Activated naive CD8-positive, alpha-beta T cell treated with anti-CD3 and anti-CD28 coated beads for 36 hours (primary cell): ENCODE data around the gene ATXN7L3. TPM values are rescaled to one million over a fixed set of nuclear protein-coding genes. Genes with fewer than 3 reads are reported as not detected.

ENCODE experiments used
- DNase-seq: peaks from one replicate; pipeline ENCODE4 v3.0.0; 2021
- H3K27ac Mint-ChIP-seq: one replicate; pipeline ENCODE4 v1.8.0; 2022; ENCODE audit warnings: mild to moderate bottlenecking, moderate library complexity, mixed read lengths
- H3K27me3 Mint-ChIP-seq: one replicate; pipeline ENCODE4 v1.8.0; 2022; ENCODE audit warnings: mild to moderate bottlenecking, mixed read lengths
- H3K36me3 Mint-ChIP-seq: one replicate; pipeline ENCODE4 v1.8.0; 2021; ENCODE audit warnings: mild to moderate bottlenecking, mixed read lengths
- H3K4me1 Mint-ChIP-seq: one replicate; pipeline ENCODE4 v1.8.0; 2021; ENCODE audit warnings: mixed read lengths
- H3K4me3 Mint-ChIP-seq: one replicate; pipeline ENCODE4 v1.8.0; 2022; ENCODE audit warnings: mild to moderate bottlenecking, moderate library complexity, mixed read lengths
- H3K9me3 Mint-ChIP-seq: one replicate; pipeline ENCODE4 v1.8.0; 2022; ENCODE audit warnings: mixed read lengths
- total RNA-seq, 2 experiments: library from RNA; stranded (reverse); gene quantifications; one replicate each; pipeline ENCODE4 v1.2.3, GENCODE V29; 2021

The ATXN7L3 gene
- total RNA-seq, 2 experiments from 2014 or later, result 78.7 to 83.4 TPM

- peak overlapping the region; percentile 85 for H3K27ac Mint-ChIP-seq
- H3K9me3 Mint-ChIP-seq, result peaks cover 4% of the 10 kb centered on the region
- H3K4me1 Mint-ChIP-seq, result peaks cover 63% of the 10 kb centered on the region
- peak overlapping the region; percentile 58 for H3K4me3 Mint-ChIP-seq
- peaks cover 77% of the 10 kb centered on the region for H3K36me3 Mint-ChIP-seq
- DNase-seq, result no peak
- no peaks in the 10 kb centered on the region for H3K27me3 Mint-ChIP-seq
Measured at GRCh38 chr17:44211281-44212265, 11.9 kb upstream of the ATXN7L3 start.

GRCh38 chr17:44210342-44211192 is 10.9 kb upstream of the ATXN7L3 start:
- peak overlapping the region; percentile 77 for H3K4me3 Mint-ChIP-seq
- peaks cover 62% of the 10 kb centered on the region for H3K4me1 Mint-ChIP-seq
- peak; percentile 98 for DNase-seq
- peak overlapping the region; percentile 94 for H3K27ac Mint-ChIP-seq
- H3K36me3 Mint-ChIP-seq, result peaks cover 70% of the 10 kb centered on the region
- no peaks in the 10 kb centered on the region for H3K27me3 Mint-ChIP-seq
- H3K9me3 Mint-ChIP-seq, result peaks cover 4% of the 10 kb centered on the region

DNA sequence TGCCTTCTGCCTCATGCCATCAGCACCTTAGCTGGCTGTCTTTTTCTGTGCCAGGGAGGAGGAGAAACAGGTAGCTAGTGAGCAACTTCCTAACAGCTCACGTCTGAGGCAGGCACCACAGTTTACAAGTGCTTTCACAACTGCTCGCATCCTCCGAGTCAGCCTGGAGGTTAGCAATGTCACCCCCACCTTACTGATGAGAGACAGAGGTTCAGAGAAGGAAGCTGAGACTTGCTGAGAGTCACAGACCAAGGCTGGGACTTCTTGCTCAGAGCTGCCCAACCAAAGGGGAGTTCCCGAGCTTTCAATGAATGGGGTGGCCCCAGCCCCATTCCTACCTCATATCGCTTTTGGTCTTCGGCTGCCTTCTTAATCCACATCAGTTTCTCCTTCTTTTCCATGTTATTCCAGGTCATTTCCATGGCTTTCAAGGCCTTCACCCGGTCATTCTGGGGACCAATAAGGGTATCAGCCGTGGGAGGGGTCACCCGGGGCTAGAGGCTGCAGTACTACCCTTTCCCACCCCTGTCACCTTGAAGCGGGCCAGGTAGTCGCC is 10.2 kb upstream of the ATXN7L3 start:
- peaks cover 4% of the 10 kb centered on the region for H3K9me3 Mint-ChIP-seq
- peak overlapping the region; percentile 94 for H3K27ac Mint-ChIP-seq
- H3K4me1 Mint-ChIP-seq, result peaks cover 55% of the 10 kb centered on the region
- H3K4me3 Mint-ChIP-seq, result peak overlapping the region; percentile 77
- DNase-seq, result peak; percentile 51
- no peaks in the 10 kb centered on the region for H3K27me3 Mint-ChIP-seq
- H3K36me3 Mint-ChIP-seq, result peaks cover 64% of the 10 kb centered on the region

GRCh38 chr17:44207743-44208142 is 8.1 kb upstream of the ATXN7L3 start:
- H3K4me3 Mint-ChIP-seq, result no peak overlapping the region
- no peaks in the 10 kb centered on the region for H3K27me3 Mint-ChIP-seq
- no peak for DNase-seq
- peak overlapping the region; percentile 49 for H3K27ac Mint-ChIP-seq
- H3K36me3 Mint-ChIP-seq, result peaks cover 42% of the 10 kb centered on the region
- H3K9me3 Mint-ChIP-seq, result no peaks in the 10 kb centered on the region
- H3K4me1 Mint-ChIP-seq, result peaks cover 54% of the 10 kb centered on the region

DNA sequence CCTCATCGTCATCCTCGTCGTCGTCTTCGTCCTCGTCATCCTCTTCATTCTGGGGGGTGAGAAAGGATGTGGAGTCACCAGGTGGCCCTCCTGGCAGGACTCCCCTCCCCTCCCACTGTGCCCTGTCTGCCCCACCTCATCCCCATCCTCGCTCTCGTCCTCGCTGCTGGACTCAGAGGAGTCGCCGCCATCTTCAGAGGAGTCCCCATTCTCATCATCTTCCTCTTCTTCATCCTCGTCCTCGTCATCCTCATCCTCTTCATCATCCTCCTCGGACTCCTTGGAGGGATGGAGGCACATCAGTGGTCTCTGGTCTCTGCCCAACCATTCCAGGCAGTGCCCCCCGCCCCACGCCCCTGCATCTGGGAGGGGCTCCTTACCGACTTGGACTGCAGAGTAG is 7.6 kb upstream of the ATXN7L3 start:
- H3K27me3 Mint-ChIP-seq, result no peaks in the 10 kb centered on the region
- H3K9me3 Mint-ChIP-seq, result no peaks in the 10 kb centered on the region
- no peak for DNase-seq
- H3K4me1 Mint-ChIP-seq, result peaks cover 52% of the 10 kb centered on the region
- peak overlapping the region; percentile 49 for H3K27ac Mint-ChIP-seq
- no peak overlapping the region for H3K4me3 Mint-ChIP-seq
- H3K36me3 Mint-ChIP-seq, result peaks cover 41% of the 10 kb centered on the region

- no peaks in the 10 kb centered on the region for H3K9me3 Mint-ChIP-seq
- peaks cover 40% of the 10 kb centered on the region for H3K36me3 Mint-ChIP-seq
- H3K27ac Mint-ChIP-seq, result no peak overlapping the region
- H3K4me3 Mint-ChIP-seq, result no peak overlapping the region
- DNase-seq, result no peak
- H3K4me1 Mint-ChIP-seq, result peaks cover 49% of the 10 kb centered on the region
- H3K27me3 Mint-ChIP-seq, result no peaks in the 10 kb centered on the region
Measured at GRCh38 chr17:44206825-44207155, 7.1 kb upstream of the ATXN7L3 start.

DNA sequence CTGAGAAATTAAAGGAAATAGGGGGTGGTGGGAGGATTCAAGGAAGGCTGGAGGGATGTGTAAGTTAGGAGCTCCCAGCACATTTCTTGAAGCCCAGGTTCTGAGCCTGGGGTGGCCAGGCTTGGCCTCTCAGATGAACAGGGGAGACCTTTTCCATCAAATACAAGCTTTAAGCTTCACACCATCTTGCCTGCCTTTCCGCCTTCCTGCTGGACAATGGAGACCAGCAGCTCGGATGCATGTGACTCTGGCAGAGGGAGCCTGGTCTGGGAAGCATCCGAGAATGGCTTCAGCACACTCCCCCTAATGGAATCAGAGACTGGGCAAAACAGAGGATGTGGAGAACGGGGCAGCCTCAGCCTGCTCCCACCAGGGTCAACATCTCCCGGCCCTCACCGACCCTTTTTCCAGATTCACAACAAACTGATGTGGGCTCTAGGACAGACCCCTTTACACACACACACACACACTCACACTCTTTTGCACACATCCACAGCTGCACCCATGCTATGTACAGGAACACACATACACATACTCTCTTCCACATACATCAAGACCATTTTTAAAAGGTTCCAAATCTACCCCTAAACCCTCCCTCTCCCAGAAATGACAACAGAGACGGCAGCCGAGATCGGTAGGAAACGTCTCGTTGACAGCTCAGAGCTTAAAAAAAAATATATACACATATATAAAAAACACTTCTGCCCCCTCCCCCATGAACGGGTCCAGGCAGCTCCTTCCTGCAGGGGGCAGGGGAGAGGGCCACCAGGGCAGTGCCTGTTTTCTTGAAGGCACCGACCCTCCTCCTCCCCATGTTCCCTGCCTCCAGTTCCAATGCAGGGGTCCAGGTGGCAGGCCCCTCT is 6.5 kb upstream of the ATXN7L3 start:
- H3K27me3 Mint-ChIP-seq, result no peaks in the 10 kb centered on the region
- peak; percentile 12 for DNase-seq
- no peak overlapping the region for H3K4me3 Mint-ChIP-seq
- peaks cover 44% of the 10 kb centered on the region for H3K4me1 Mint-ChIP-seq
- H3K9me3 Mint-ChIP-seq, result no peaks in the 10 kb centered on the region
- peak overlapping the region; percentile 49 for H3K27ac Mint-ChIP-seq
- H3K36me3 Mint-ChIP-seq, result peaks cover 34% of the 10 kb centered on the region

DNA sequence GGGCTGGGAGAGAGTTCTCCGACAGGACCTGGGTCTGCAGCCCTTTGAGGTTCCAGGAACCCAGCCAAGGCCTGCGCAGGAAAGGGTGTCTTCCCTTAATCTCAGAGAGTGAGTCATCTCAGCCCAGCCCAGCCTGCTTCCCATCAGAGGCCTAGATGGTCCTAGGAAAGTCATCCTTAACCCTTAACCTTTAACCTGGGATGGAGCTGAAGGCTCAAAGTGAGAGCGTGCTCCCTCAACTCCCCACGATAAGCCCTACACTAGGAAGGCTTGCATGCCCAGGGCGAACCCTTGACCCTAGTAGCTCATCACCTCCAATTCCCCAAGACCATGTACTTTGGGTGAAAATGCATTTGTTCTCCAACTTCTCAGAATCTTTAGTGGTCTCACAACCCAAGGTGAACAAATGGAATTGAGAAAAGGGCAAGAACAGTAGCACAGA is 4.8 kb upstream of the ATXN7L3 start:
- no peak overlapping the region for H3K4me3 Mint-ChIP-seq
- H3K27ac Mint-ChIP-seq, result no peak overlapping the region
- H3K27me3 Mint-ChIP-seq, result no peaks in the 10 kb centered on the region
- DNase-seq, result no peak
- H3K36me3 Mint-ChIP-seq, result peaks cover 23% of the 10 kb centered on the region
- H3K9me3 Mint-ChIP-seq, result no peaks in the 10 kb centered on the region
- peaks cover 40% of the 10 kb centered on the region for H3K4me1 Mint-ChIP-seq

DNA sequence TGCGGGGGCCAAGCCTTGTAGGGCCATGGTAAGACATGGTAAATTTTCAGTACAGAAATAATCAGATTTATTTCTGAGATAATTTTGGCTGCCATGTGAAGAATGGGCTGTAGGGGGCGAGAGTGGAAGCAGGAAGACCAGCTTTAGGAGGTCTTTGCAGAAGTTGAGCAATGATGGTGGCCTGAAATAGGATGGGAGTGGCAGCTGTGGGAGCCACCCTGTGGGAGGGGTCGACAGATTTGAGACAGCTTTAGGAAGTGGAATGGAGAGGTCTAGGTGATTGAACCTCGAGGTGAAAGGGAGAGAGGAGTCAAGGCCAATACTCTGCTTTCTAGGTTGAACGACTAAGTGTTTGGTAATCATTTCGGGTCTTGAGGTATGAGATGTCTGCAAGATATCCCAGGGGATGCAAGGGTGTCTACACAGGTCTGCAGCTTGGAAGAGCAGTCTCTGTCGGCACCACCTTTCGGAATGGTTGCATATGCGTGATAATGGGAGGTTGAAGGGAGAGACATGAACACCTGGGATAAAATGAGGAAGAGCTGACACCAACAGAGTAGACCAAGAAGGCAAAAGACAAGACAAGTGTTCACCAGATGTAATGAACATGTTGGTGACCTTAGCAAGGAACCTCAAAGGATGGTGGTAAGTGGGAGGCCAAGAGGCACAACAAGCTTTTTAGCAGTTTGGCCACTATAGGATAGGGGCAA is 4.2 kb upstream of the ATXN7L3 start:
- Mint-ChIP-seq H3K27ac (peak overlapping the region; percentile 43), H3K36me3 (peaks cover 20% of the 10 kb centered on the region), H3K27me3 (no peaks in the 10 kb centered on the region), H3K4me3 (no peak overlapping the region), H3K4me1 (peaks cover 37% of the 10 kb centered on the region), H3K9me3 (no peaks in the 10 kb centered on the region)
- peak; percentile 52 for DNase-seq

DNA sequence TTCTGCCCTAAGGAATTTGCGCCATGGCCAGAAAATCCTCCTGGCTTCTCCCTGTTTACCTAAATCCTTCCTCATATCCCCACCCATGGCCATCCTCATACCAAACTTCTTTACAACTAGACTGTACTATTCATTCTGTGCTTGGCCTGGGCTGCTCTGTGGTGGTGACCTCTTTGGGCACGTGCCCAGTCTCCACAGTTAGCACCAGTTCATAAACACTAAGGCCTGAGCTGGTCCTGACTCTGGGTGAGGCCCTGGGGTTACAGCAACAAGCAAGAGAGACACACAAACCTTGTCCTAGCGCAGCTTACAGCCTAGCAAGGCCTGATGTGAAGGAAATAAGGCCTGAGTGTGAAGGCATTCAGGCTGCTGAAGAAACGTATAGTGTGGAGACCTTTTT is 3.1 kb upstream of the ATXN7L3 start:
- H3K36me3 Mint-ChIP-seq, result peaks cover 11% of the 10 kb centered on the region
- peaks cover 38% of the 10 kb centered on the region for H3K4me1 Mint-ChIP-seq
- no peaks in the 10 kb centered on the region for H3K9me3 Mint-ChIP-seq
- no peaks in the 10 kb centered on the region for H3K27me3 Mint-ChIP-seq
- H3K4me3 Mint-ChIP-seq, result no peak overlapping the region
- no peak for DNase-seq
- peak overlapping the region; percentile 30 for H3K27ac Mint-ChIP-seq

DNA sequence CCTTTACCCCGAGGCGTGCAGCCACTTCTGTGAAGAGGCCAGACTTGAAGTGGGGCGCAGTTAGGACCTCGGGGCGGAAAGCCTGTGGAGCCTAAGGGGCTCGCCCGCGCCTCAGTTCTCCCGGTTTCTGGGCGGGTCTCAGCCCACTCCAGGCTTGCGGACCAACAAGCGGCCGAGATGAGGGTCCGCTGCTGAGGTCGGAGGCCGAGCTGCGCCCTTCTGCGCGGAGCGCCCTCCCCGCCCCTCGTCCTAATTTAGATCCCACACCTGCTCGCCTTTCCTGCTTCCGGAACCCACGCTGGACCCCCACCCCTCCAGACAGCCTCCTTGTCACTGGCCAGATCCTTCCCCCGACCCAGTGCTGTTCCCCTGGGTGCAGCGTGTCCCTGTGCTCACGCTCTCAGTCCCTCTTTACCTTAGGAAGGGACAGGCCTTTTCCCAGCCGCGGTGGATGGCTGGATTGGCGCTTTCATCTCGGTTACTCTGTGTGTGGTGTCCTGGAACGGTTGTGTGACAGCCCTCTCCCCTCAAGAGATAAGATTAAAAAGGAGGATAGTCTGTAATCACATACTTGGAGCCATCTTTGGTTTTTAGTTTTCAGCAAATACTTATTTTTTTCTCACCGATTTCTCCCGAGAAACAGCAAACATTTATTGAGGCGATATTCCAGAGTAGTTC is 933 bp upstream of the ATXN7L3 start:
- Mint-ChIP-seq H3K4me1 (peaks cover 42% of the 10 kb centered on the region), H3K4me3 (peak overlapping the region; percentile 89), H3K27me3 (no peaks in the 10 kb centered on the region), H3K9me3 (no peaks in the 10 kb centered on the region), H3K27ac (peak overlapping the region; percentile 94), H3K36me3 (peaks cover 4% of the 10 kb centered on the region)
- DNase-seq, result no peak

GRCh38 chr17:44198721-44199552 is 747 bp downstream of the ATXN7L3 start:
- Mint-ChIP-seq H3K4me3 (peak overlapping the region; percentile 86), H3K27me3 (no peaks in the 10 kb centered on the region), H3K36me3 (peaks cover 5% of the 10 kb centered on the region), H3K4me1 (peaks cover 39% of the 10 kb centered on the region), H3K9me3 (no peaks in the 10 kb centered on the region), H3K27ac (peak overlapping the region; percentile 90)
- peak; percentile 66 for DNase-seq
